Glutamatergic neuron (in vitro differentiated cells): ENCODE results near the gene STAC. TPM values are rescaled to one million over a fixed set of nuclear protein-coding genes. Genes with fewer than 3 reads are reported as not detected.

ENCODE experiments used
- DNase-seq: peaks from one replicate; pipeline ENCODE4 v3.0.0; 2022
- H3K27ac Mint-ChIP-seq: one replicate; pipeline ENCODE4 v1.8.0; 2020; ENCODE audit warnings: mild to moderate bottlenecking, mixed read lengths, inconsistent platforms; ENCODE audit not compliant: unreplicated experiment
- H3K27me3 Mint-ChIP-seq: one replicate; pipeline ENCODE4 v1.8.0; 2020; ENCODE audit warnings: mild to moderate bottlenecking, moderate library complexity, mixed read lengths, inconsistent platforms; ENCODE audit not compliant: unreplicated experiment
- H3K36me3 Mint-ChIP-seq: one replicate; pipeline ENCODE4 v1.8.0; 2020; ENCODE audit warnings: mild to moderate bottlenecking, mixed read lengths, inconsistent platforms; ENCODE audit not compliant: unreplicated experiment
- H3K4me1 Mint-ChIP-seq: one replicate; pipeline ENCODE4 v1.8.0; 2020; ENCODE audit warnings: mild to moderate bottlenecking, low read depth, mixed read lengths, inconsistent platforms; ENCODE audit not compliant: unreplicated experiment
- H3K4me3 Mint-ChIP-seq: one replicate; pipeline ENCODE4 v1.8.0; 2020; ENCODE audit warnings: mild to moderate bottlenecking, mixed read lengths, inconsistent platforms; ENCODE audit not compliant: unreplicated experiment
- H3K9me3 Mint-ChIP-seq: one replicate; pipeline ENCODE4 v1.8.0; 2020; ENCODE audit warnings: mild to moderate bottlenecking, moderate library complexity, mixed read lengths, inconsistent platforms; ENCODE audit not compliant: unreplicated experiment
- long read RNA-seq: library from polyadenylated mRNA; unstranded; transcript quantifications from one replicate; pipeline ENCODE4 v2.0.0, GENCODE V29; 2020; ENCODE audit not compliant: unreplicated experiment
- total RNA-seq: library from RNA; stranded (reverse); fragmentation: NEBNext Ultra II Directional; extraction: Animal tissue kit (Norgen Biotek cat#: 25700); gene quantifications from one replicate; pipeline ENCODE4 v1.2.1, GENCODE V29; 2021; ENCODE audit not compliant: unreplicated experiment
- TF ChIP-seq, protein P1 (sequence below): fragments of 200-600 bp; sonication (generic); IDR thresholded peaks from one replicate; pipeline ENCODE4 v1.5.0; 2021; ENCODE audit not compliant: partially characterized antibody, unreplicated experiment

Gene STAC, protein sequence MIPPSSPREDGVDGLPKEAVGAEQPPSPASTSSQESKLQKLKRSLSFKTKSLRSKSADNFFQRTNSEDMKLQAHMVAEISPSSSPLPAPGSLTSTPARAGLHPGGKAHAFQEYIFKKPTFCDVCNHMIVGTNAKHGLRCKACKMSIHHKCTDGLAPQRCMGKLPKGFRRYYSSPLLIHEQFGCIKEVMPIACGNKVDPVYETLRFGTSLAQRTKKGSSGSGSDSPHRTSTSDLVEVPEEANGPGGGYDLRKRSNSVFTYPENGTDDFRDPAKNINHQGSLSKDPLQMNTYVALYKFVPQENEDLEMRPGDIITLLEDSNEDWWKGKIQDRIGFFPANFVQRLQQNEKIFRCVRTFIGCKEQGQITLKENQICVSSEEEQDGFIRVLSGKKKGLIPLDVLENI
- 1.2 TPM for total RNA-seq
- long read RNA-seq, result 0 reads

DNA sequence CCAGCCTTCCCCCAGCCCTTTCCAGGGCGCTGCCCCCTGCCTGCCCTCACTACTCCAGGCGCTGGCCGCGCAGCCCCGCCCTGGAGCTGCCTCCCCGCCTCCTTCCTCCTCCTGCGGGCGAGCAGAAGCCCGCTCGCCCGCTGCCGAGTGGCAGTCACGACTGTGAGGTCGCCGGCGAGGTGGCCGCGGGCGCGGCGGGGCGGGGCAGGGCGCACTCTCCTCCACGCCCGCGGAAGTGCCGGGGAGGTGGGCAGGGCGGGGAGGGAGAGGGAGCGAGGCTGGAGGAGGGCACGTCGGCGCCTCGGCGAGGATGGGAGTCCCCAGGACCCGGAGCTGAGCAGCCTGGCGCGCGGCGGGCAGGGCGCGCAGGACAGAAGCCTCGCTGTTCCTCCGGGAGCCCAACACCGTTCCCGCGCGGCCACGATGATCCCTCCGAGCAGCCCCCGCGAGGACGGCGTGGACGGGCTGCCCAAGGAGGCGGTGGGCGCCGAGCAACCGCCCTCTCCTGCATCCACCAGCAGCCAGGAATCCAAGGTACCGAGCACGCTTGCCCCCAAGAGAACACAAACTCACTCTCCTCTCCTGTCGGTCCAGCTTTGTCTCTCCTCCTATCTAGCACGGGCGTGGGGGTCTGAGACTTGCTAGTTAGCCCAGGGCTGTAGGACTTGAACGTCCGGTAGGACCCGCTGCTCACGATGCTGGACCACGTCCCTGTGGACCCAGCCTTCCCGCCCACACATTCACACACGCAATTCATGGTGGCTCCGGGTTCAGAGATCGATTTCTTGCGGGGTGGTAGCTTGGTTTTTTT lies at the start of gene STAC:
Gene STAC, plus strand, starts transcription at position 284 of the 811 bp plus-strand sequence. Its CDS starts 140 bp downstream, at position 424.
- H3K27ac Mint-ChIP-seq, result no peak within 1 kb of the TSS

DNA sequence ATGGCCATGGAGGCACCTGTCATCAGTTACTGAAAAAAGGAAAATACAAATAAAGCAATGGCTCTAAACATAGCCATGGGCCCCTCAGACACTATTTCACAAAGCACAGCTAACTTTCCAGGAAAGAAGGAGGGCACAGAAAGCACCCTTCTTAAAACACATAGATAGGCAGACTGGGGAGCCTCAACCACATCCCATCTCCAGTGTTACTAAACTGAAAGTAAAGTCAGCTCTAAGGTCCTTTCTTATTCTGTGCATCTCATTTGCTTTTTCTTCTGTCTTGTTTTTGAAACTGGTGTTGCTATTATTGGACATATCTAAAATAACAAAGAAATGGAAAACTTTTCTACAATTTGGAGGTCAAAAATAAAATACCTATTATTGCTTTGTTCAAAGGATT lies 48.2 kb upstream of the STAC start:
- no peak overlapping the region for H3K27ac Mint-ChIP-seq
- TF ChIP-seq, protein P1, sequence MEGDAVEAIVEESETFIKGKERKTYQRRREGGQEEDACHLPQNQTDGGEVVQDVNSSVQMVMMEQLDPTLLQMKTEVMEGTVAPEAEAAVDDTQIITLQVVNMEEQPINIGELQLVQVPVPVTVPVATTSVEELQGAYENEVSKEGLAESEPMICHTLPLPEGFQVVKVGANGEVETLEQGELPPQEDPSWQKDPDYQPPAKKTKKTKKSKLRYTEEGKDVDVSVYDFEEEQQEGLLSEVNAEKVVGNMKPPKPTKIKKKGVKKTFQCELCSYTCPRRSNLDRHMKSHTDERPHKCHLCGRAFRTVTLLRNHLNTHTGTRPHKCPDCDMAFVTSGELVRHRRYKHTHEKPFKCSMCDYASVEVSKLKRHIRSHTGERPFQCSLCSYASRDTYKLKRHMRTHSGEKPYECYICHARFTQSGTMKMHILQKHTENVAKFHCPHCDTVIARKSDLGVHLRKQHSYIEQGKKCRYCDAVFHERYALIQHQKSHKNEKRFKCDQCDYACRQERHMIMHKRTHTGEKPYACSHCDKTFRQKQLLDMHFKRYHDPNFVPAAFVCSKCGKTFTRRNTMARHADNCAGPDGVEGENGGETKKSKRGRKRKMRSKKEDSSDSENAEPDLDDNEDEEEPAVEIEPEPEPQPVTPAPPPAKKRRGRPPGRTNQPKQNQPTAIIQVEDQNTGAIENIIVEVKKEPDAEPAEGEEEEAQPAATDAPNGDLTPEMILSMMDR, result no peak
- no peak overlapping the region for H3K4me3 Mint-ChIP-seq
- no peak for DNase-seq
- H3K9me3 Mint-ChIP-seq, result no peaks in the 10 kb centered on the region
- H3K4me1 Mint-ChIP-seq, result no peaks in the 10 kb centered on the region
- no peaks in the 10 kb centered on the region for H3K36me3 Mint-ChIP-seq
- no peaks in the 10 kb centered on the region for H3K27me3 Mint-ChIP-seq

More for the DNA sequence above, at the start of gene STAC:
- Mint-ChIP-seq H3K36me3 (no peaks in the 10 kb centered on the region), H3K9me3 (peaks cover 2% of the 10 kb centered on the region), H3K4me3 (peak within 1 kb of the TSS; percentile 90), H3K27me3 (peaks cover 2% of the 10 kb centered on the region), H3K4me1 (peaks cover 9% of the 10 kb centered on the region)
- TF ChIP-seq, protein P1, result no peak
- DNase-seq, result peak; percentile 73

DNA sequence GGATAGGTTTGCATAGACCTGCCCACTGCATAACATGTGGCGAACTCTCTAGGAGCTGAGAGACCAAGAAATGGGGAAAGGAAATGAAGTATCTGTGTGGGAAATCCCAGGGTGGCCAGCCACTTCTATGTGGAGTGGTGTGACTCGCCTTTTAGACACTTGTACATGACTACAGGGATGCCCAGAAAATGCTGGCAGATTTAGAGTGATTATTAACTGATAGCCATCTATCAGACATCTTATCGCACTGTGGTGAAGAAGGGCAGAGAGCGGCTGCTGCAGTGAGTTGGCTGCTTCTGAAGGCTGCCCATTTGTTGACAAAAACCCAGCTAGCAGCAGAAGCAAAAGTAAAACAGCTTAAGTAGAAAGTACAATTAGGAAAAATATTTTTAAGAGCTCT lies 18.1 kb upstream of the STAC start:
- Mint-ChIP-seq H3K27me3 (no peaks in the 10 kb centered on the region), H3K27ac (no peak overlapping the region), H3K36me3 (no peaks in the 10 kb centered on the region), H3K9me3 (no peaks in the 10 kb centered on the region), H3K4me3 (no peak overlapping the region), H3K4me1 (no peaks in the 10 kb centered on the region)
- TF ChIP-seq, protein P1, result no peak
- no peak for DNase-seq

DNA sequence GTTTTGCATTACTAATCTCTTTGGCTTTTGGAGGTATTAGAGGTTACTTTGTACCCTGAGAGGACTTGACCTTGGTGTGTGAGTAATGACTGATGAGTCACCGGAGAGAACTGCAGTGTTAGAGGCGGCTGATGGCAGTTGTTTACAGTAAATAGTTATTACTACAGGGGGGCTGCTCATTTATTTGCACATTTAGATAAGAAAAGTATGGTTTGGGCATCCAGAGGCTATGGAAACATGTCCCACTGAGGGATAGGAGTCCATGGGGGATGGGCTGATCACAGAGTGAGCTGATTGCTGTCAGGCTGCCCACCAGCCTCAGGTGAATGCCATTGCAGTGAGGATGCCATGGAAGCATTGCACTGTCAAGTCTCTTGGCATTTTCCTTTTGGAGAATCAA lies 17.3 kb upstream of the STAC start:
- no peaks in the 10 kb centered on the region for H3K4me1 Mint-ChIP-seq
- DNase-seq, result no peak
- no peak overlapping the region for H3K27ac Mint-ChIP-seq
- TF ChIP-seq, protein P1, result no peak
- no peaks in the 10 kb centered on the region for H3K9me3 Mint-ChIP-seq
- no peaks in the 10 kb centered on the region for H3K27me3 Mint-ChIP-seq
- no peaks in the 10 kb centered on the region for H3K36me3 Mint-ChIP-seq
- no peak overlapping the region for H3K4me3 Mint-ChIP-seq
